HCT116 (cell line): ENCODE data around the gene DMPK. TPM values are rescaled to one million over a fixed set of nuclear protein-coding genes. Genes with fewer than 3 reads are reported as not detected.

Experiments used
- ATAC-seq: fragments of 200-7000 bp; cut with Tn5 transposase; 2 replicates; pipeline ENCODE4 v1.9.1; 2020; ENCODE audit warnings: mild to moderate bottlenecking, moderate library complexity
- BruUV-seq: library from RNA; stranded (reverse); fragments of 400-500 nt; replicated peaks from 2 replicates; lab custom pipeline; 2021; lab: Mats Ljungman, UMichigan
- CTCF ChIA-PET: fragments of 300-600 bp; sonication (Branson Sonifier 250); formaldehyde crosslinking; loops from one replicate; lab custom pipeline; 2021; ENCODE audit warnings: antibody characterized with exemption; lab: Charles Lee
- POLR2A ChIA-PET: fragments of 300-600, 350-600 bp; sonication (Branson Sonifier 250); formaldehyde crosslinking; loops from one replicate; lab custom pipeline; 2021; ENCODE audit warnings: antibody characterized with exemption; lab: Charles Lee
- RAD21 ChIA-PET, 2 experiments: fragments of 300-600 bp; sonication (Branson Sonifier 250); formaldehyde crosslinking; loops; one replicate each; lab custom pipeline; 2023; ENCODE audit warnings: low total read pairs in 2 of 2; ENCODE audit not compliant: uncharacterized antibody in 2 of 2, unreplicated experiment in 2 of 2, low non-redundant PET in 1 of 2; lab: Charles Lee
- DNase-seq: peaks from one replicate; pipeline ENCODE4 v3.0.0-alpha.2; 2010; ENCODE audit warnings: low read depth, low spot score
- H2AFZ ChIP-seq: fragments of 200-600 bp; shearing (Covaris generic), sonication (generic); 2 replicates; pipeline ENCODE4 v1.6.1; 2017; ENCODE audit warnings: low read depth, mixed run types, mixed read lengths, antibody characterized with exemption, low read length; ENCODE audit not compliant: poor library complexity, severe bottlenecking
- H3K27ac ChIP-seq: 2 replicates; pipeline ENCODE4 v1.5.1; 2012; ENCODE audit warnings: low read depth, low read length
- H3K27me3 ChIP-seq: fragments of 200-600 bp; sonication (generic); 2 replicates; pipeline ENCODE4 v1.6.1; 2016; ENCODE audit warnings: mixed run types, low read length, mixed read lengths; ENCODE audit not compliant: insufficient read depth
- H3K36me3 ChIP-seq, 2 experiments: fragments of 200-500 bp in 1 of 2; fragments of 200-600 bp in 1 of 2; sonication (Bioruptor generic) in 1 of 2; sonication (generic) in 1 of 2; 2 replicates each; pipeline versions ENCODE4 v1.5.1 to v1.6.1; 2014 to 2016; ENCODE audit warnings: low read length in 2 of 2, inconsistent platforms in 1 of 2, mixed read lengths in 1 of 2, mixed run types in 1 of 2; ENCODE audit not compliant: insufficient read depth in 2 of 2, control insufficient read depth in 1 of 2
- H3K4me1 ChIP-seq, 2 experiments: fragments of 200-600 bp in 1 of 2; sonication (generic) in 1 of 2; 2 replicates each; pipeline versions ENCODE4 v1.5.1 to v1.6.1; 2012 to 2017; ENCODE audit warnings: low read length in 2 of 2, inconsistent platforms in 1 of 2, mild to moderate bottlenecking in 1 of 2, mixed read lengths in 1 of 2, mixed run types in 1 of 2, moderate library complexity in 1 of 2; ENCODE audit not compliant: insufficient read depth in 2 of 2, control insufficient read depth in 1 of 2
- H3K4me2 ChIP-seq: fragments of 200-600 bp; sonication (generic); 2 replicates; pipeline ENCODE4 v1.6.1; 2017; ENCODE audit warnings: mixed run types, low read length, mixed read lengths
- H3K4me3 ChIP-seq, 2 experiments: fragments of 200-600 bp in 1 of 2; sonication (generic) in 1 of 2; replicated peaks in 1 of 2; 2 replicates each; pipeline ENCODE4 v1.5.1; 2011 to 2016; ENCODE audit warnings: low read length in 2 of 2, control low read depth in 1 of 2, low read depth in 1 of 2, mild to moderate bottlenecking in 1 of 2, mixed read lengths in 1 of 2, mixed run types in 1 of 2
- H3K79me2 ChIP-seq: fragments of 200-600 bp; sonication (generic); 2 replicates; pipeline ENCODE4 v1.6.1; 2017; ENCODE audit warnings: mild to moderate bottlenecking, mixed run types, low read length, moderate library complexity, mixed read lengths; ENCODE audit not compliant: insufficient read depth
- H3K9ac ChIP-seq: fragments of 200-600 bp; sonication (generic); 2 replicates; pipeline ENCODE4 v1.6.1; 2016; ENCODE audit warnings: low read length, mixed read lengths
- H3K9me2 ChIP-seq: fragments of 200-600 bp; sonication (generic), shearing (Covaris generic); 2 replicates; pipeline ENCODE4 v1.6.1; 2017; ENCODE audit warnings: mixed run types, mild to moderate bottlenecking, moderate library complexity; ENCODE audit not compliant: insufficient read depth
- H3K9me3 ChIP-seq, 2 experiments: fragments of 200-500 bp in 1 of 2; fragments of 200-600 bp in 1 of 2; sonication (Bioruptor generic) in 1 of 2; sonication (generic) in 1 of 2; 2 replicates each; pipeline ENCODE4 v1.6.1; 2014 to 2017; ENCODE audit warnings: low read length in 2 of 2, mixed read lengths in 2 of 2, inconsistent platforms in 1 of 2, low read depth in 1 of 2, mild to moderate bottlenecking in 1 of 2, mixed run types in 1 of 2, moderate library complexity in 1 of 2; ENCODE audit not compliant: control insufficient read depth in 1 of 2, insufficient read depth in 1 of 2
- H4K20me1 ChIP-seq: fragments of 200-600 bp; sonication (generic), shearing (Covaris generic); 2 replicates; pipeline ENCODE4 v1.6.1; 2017; ENCODE audit warnings: mixed run types, mild to moderate bottlenecking, moderate library complexity; ENCODE audit not compliant: insufficient read depth
- EGR1 ChIP-seq: IDR thresholded peaks from 2 replicates; pipeline ENCODE4 v1.6.1; 2012; ENCODE audit warnings: low read depth
- POLR2AphosphoS5 ChIP-seq: IDR thresholded peaks from 2 replicates; pipeline ENCODE4 v1.6.1; 2011; ENCODE audit warnings: mild to moderate bottlenecking, low read depth, low read length, moderate library complexity
- SP1 ChIP-seq: IDR thresholded peaks from 2 replicates; pipeline ENCODE4 v1.6.1; 2012; ENCODE audit warnings: low read depth
- YY1 ChIP-seq: IDR thresholded peaks from 2 replicates; pipeline ENCODE4 v1.6.1; 2011; ENCODE audit warnings: low read length, low read depth, moderate library complexity, mild to moderate bottlenecking; ENCODE audit not compliant: insufficient replicate concordance; ENCODE audit errors: extremely low read depth
- ZFX ChIP-seq: fragments of 450-650 bp; IDR thresholded peaks from 2 replicates; pipeline ENCODE4 v1.6.1; 2017
- intact Hi-C: fragments of 100-400 bp; cut with micrococcal nuclease; formaldehyde crosslinking; loops from 2 replicates; pipeline ENCODE4 v1.10.0; 2022
- total RNA-seq: library from RNA; stranded (reverse); gene quantifications from one replicate; pipeline ENCODE4 v1.2.1, GENCODE V29; 2021; ENCODE audit not compliant: unreplicated experiment
- TF ChIP-seq, protein P1 (sequence below): IDR thresholded peaks from 2 replicates; pipeline ENCODE4 v1.6.1; 2012

DMPK gene
- total RNA-seq, 1 experiment from 2014 or later = 52.5 TPM

DNA sequence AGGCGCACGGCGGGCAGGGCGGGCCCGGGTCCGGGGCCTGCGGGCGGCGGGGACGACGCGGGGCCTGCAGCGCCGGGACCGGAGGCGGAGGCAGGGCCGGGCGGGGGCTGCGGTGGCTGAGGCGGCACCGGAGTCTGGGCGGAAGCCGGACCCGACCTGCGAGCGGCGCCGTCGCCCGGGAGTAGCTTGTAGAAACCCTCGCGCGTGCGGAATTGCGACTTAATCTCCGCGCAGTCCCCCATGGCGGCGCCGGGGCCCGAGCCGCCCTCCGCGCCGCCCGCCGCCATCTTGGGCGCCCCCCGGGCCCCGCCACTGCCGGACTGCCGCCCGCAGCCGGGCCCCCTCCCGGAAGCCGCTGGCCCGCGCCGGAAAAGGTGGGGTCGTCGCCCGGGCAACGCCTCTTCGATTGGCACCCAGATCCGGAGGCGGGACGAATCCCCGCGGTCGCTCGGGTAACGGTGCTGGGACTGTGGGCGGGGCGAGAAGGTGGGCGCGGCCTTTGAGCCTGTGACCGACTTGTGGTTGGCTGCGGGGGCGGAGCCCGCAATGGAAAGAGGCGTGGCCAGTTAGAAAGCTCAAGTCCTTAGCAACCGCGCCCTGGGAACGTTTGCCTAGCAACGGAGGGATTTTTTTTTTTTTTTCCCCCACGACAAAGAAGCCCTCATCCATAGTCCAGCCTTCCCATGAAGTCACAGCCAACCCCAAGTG, 10.3 kb upstream of the DMPK start, which contains the start of gene DMWD:
TSS of gene DMWD (minus strand) at position 376 of the 708 bp plus-strand sequence. CDS start at position 287, 89 bp downstream.
- Histone ChIP-seq H3K79me2 (peaks cover 19% of the 10 kb centered on the region), H3K27me3 (no peaks in the 10 kb centered on the region), H3K36me3 (peaks cover 5 to 9% of the 10 kb centered on the region in 2 experiments; a peak in 2 of 4 replicates), H2AFZ (peak within 1 kb of the TSS; percentile 66), H3K4me3 (peak within 1 kb of the TSS; percentile 92 to 99), H3K9me2 (no peaks in the 10 kb centered on the region), H3K9me3 (no peaks in the 10 kb centered on the region), H3K4me2 (peak within 1 kb of the TSS; percentile 100), H3K4me1 (peaks cover 12 to 20% of the 10 kb centered on the region in 2 experiments; a peak in 3 of 4 replicates), H4K20me1 (no peaks in the 10 kb centered on the region), H3K9ac (peak within 1 kb of the TSS; percentile 92), H3K27ac (peak within 1 kb of the TSS; percentile 84)
- TF ChIP-seq SP1 = peak; percentile 47; the same call in 1 of the 2 replicates
- peak; percentile 91 for TF ChIP-seq YY1
- TF ChIP-seq, protein P1, sequence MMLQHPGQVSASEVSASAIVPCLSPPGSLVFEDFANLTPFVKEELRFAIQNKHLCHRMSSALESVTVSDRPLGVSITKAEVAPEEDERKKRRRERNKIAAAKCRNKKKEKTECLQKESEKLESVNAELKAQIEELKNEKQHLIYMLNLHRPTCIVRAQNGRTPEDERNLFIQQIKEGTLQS = no peak
- peak; percentile 78 for TF ChIP-seq POLR2AphosphoS5
- peak; percentile 97 for TF ChIP-seq EGR1
- peak; percentile 86; the same call in 1 of the 2 replicates for TF ChIP-seq ZFX
- ChIA-PET RAD21 (no interaction called here), POLR2A (interaction anchor here (1.0 kb wide), 1 partner anchor 10 kb away, joined by 6 read pairs; no protein-coding TSS in a partner anchor), CTCF (interaction anchor here (0.6 to 1.4 kb wide), 4 partner anchors 13 to 24 kb away, joined by 3 to 17 read pairs (median 8); partner anchors contain the start of gene SIX5)
- DNase-seq (peak; percentile 98), ATAC-seq (peak; percentile 98)
- intact Hi-C loops = no loop called here
- no TSS peak for BruUV-seq
